Activated CD8-positive, alpha-beta memory T cell treated with anti-CD3 and anti-CD28 coated beads, Interleukin-2, amount 50 U/mL, for 4 hours (primary cell): Measurements from ENCODE around the gene ZC2HC1B.
"Not testable (repeated sequence)": the region's sequence is repeated elsewhere in the genome, so short reads cannot be mapped to it uniquely, and the experiment has no call there.

ENCODE experiments used
- DNase-seq: peaks from one replicate; pipeline ENCODE4 v3.0.0-alpha.2; 2020

Gene ZC2HC1B

GRCh38 chr6:143864234-143864633 is at the start of gene ZC2HC1B:
ZC2HC1B (plus strand) TSS chr6:143864474; CDS start chr6:143864540, 66 bp downstream.
- DNase-seq = no peak

GRCh38 chr6:143817621-143818020 is 46.7 kb upstream of the ZC2HC1B start:
- DNase-seq = no peak

GRCh38 chr6:143821359-143821758 is 42.9 kb upstream of the ZC2HC1B start:
- no peak for DNase-seq

GRCh38 chr6:143822584-143823024 is 41.7 kb upstream of the ZC2HC1B start:
- no peak for DNase-seq

- DNase-seq = no peak
Observed at GRCh38 chr6:143823548-143823947, 40.7 kb upstream of the ZC2HC1B start.

- DNase-seq = no peak
Observed at GRCh38 chr6:143828572-143828971, 35.7 kb upstream of the ZC2HC1B start.

- no peak for DNase-seq
Observed at GRCh38 chr6:143836150-143836549, 28.1 kb upstream of the ZC2HC1B start.

GRCh38 chr6:143838395-143838794 is 25.9 kb upstream of the ZC2HC1B start:
- DNase-seq = no peak

- DNase-seq = no peak
Observed at GRCh38 chr6:143839196-143839595, 25.1 kb upstream of the ZC2HC1B start.

GRCh38 chr6:143840595-143841265 is 23.5 kb upstream of the ZC2HC1B start:
- DNase-seq = no peak

- DNase-seq = no peak
Observed at GRCh38 chr6:143842461-143842901, 21.8 kb upstream of the ZC2HC1B start.

- peak; percentile 94 for DNase-seq
Observed at GRCh38 chr6:143842902-143843676, 21.2 kb upstream of the ZC2HC1B start, which contains the start of gene LTV1. LTV1 (plus strand) TSS chr6:143843338; CDS start chr6:143843478, 140 bp downstream.

GRCh38 chr6:143843677-143843999 is 20.6 kb upstream of the ZC2HC1B start:
- no peak for DNase-seq

GRCh38 chr6:143844006-143844405 is 20.3 kb upstream of the ZC2HC1B start:
- no peak for DNase-seq

- no peak for DNase-seq
Observed at GRCh38 chr6:143845033-143845432, 19.2 kb upstream of the ZC2HC1B start.

- DNase-seq = not testable (repeated sequence)
Observed at GRCh38 chr6:143851706-143852105, 12.6 kb upstream of the ZC2HC1B start.

- DNase-seq = not testable (repeated sequence)
Observed at GRCh38 chr6:143855057-143855456, 9.2 kb upstream of the ZC2HC1B start.

- DNase-seq = not testable (repeated sequence)
Observed at GRCh38 chr6:143856762-143857161, 7.5 kb upstream of the ZC2HC1B start.

- DNase-seq = no peak
Observed at GRCh38 chr6:143857651-143858050, 6.6 kb upstream of the ZC2HC1B start.

GRCh38 chr6:143859891-143860660 is 4.2 kb upstream of the ZC2HC1B start:
- no peak for DNase-seq

- DNase-seq = no peak
Observed at GRCh38 chr6:143863771-143864170, 503 bp upstream of the ZC2HC1B start.

- no peak for DNase-seq
Observed at GRCh38 chr6:143867236-143867635, 3.0 kb downstream of the ZC2HC1B start.

- not testable (repeated sequence) for DNase-seq
Observed at GRCh38 chr6:143868808-143869207, 4.5 kb downstream of the ZC2HC1B start.
